ENCODE measurements around the gene TRUB1. TPM values are rescaled to one million over a fixed set of nuclear protein-coding genes. Genes with fewer than 3 reads are reported as not detected.

TRUB1 gene
- total RNA-seq, 1 donor from 2014 or later = 13.9 TPM

- no peak for TF ChIP-seq CTCF (IDR thresholded peaks at IDR 0.05)
- Mint-ChIP-seq H3K36me3 (ENCODE audit: low read depth) (no peaks in the 10 kb centered on the region), H3K4me3 (no peak overlapping the region), H3K9me3 (no peaks in the 10 kb centered on the region), H3K4me1 (no peaks in the 10 kb centered on the region), H3K27ac (no peak overlapping the region), H3K27me3 (peaks cover 9% of the 10 kb centered on the region)
- no peak for ATAC-seq (ENCODE audit: low read depth)
- CTCF ChIA-PET = no interaction called here
- no peak for DNase-seq
- intact Hi-C loops (cut with micrococcal nuclease) = no loop called here
- POLR2A ChIA-PET = no interaction called here
Observed at GRCh38 chr10:114899982-114900381, 38.0 kb upstream of the TRUB1 start.

GRCh38 chr10:114900658-114901057, 37.3 kb upstream of the TRUB1 start:
- no peaks in the 10 kb centered on the region for H3K9me3 Mint-ChIP-seq
- no peak for DNase-seq
- intact Hi-C loops (cut with micrococcal nuclease) = no loop called here
- H3K36me3 Mint-ChIP-seq (ENCODE audit: low read depth) = no peaks in the 10 kb centered on the region
- CTCF ChIA-PET = no interaction called here
- POLR2A ChIA-PET = no interaction called here
- H3K4me3 Mint-ChIP-seq = no peak overlapping the region
- ATAC-seq (ENCODE audit: low read depth) = no peak
- H3K27me3 Mint-ChIP-seq = peaks cover 9% of the 10 kb centered on the region
- no peak for TF ChIP-seq CTCF (IDR thresholded peaks at IDR 0.05)
- H3K4me1 Mint-ChIP-seq = no peaks in the 10 kb centered on the region
- no peak overlapping the region for H3K27ac Mint-ChIP-seq

GRCh38 chr10:114902151-114902550, 35.8 kb upstream of the TRUB1 start:
- Mint-ChIP-seq H3K9me3 (no peaks in the 10 kb centered on the region), H3K27ac (no peak overlapping the region), H3K27me3 (peaks cover 9% of the 10 kb centered on the region), H3K4me1 (no peaks in the 10 kb centered on the region), H3K36me3 (ENCODE audit: low read depth) (no peaks in the 10 kb centered on the region), H3K4me3 (no peak overlapping the region)
- ChIA-PET CTCF (no interaction called here), POLR2A (no interaction called here)
- no peak for TF ChIP-seq CTCF (IDR thresholded peaks at IDR 0.05)
- ATAC-seq (ENCODE audit: low read depth) = no peak
- no peak for DNase-seq
- intact Hi-C loops (cut with micrococcal nuclease) = no loop called here

GRCh38 chr10:114905450-114905849, 32.5 kb upstream of the TRUB1 start:
- no peaks in the 10 kb centered on the region for H3K36me3 Mint-ChIP-seq (ENCODE audit: low read depth)
- POLR2A ChIA-PET = no interaction called here
- H3K4me1 Mint-ChIP-seq = no peaks in the 10 kb centered on the region
- CTCF ChIA-PET = no interaction called here
- intact Hi-C loops (cut with micrococcal nuclease) = no loop called here
- H3K4me3 Mint-ChIP-seq = no peak overlapping the region
- no peak for TF ChIP-seq CTCF (IDR thresholded peaks at IDR 0.05)
- H3K27ac Mint-ChIP-seq = no peak overlapping the region
- peaks cover 7% of the 10 kb centered on the region for H3K27me3 Mint-ChIP-seq
- no peaks in the 10 kb centered on the region for H3K9me3 Mint-ChIP-seq
- no peak for ATAC-seq (ENCODE audit: low read depth)
- DNase-seq = no peak

GRCh38 chr10:114906981-114907380, 31.0 kb upstream of the TRUB1 start:
- CTCF ChIA-PET = no interaction called here
- ATAC-seq (ENCODE audit: low read depth) = no peak
- H3K4me1 Mint-ChIP-seq = no peaks in the 10 kb centered on the region
- no peak overlapping the region for H3K4me3 Mint-ChIP-seq
- no peak for TF ChIP-seq CTCF (IDR thresholded peaks at IDR 0.05)
- H3K27ac Mint-ChIP-seq = no peak overlapping the region
- no peaks in the 10 kb centered on the region for H3K36me3 Mint-ChIP-seq (ENCODE audit: low read depth)
- intact Hi-C loops (cut with micrococcal nuclease) = no loop called here
- POLR2A ChIA-PET = no interaction called here
- no peak for DNase-seq
- H3K27me3 Mint-ChIP-seq = peaks cover 7% of the 10 kb centered on the region
- H3K9me3 Mint-ChIP-seq = no peaks in the 10 kb centered on the region

Data from activated B cell treated with CpG ODN at 0.5 μM for 24 hours (primary cell).